Activated effector memory CD4-positive, alpha-beta T cell treated with anti-CD3 and anti-CD28 coated beads, Interleukin-2, amount 50 U/mL, for 16 hours (primary cell): ENCODE measurements around the gene RPL31.

Experiments
- DNase-seq: peaks from one replicate; pipeline ENCODE4 v3.0.0-alpha.2; 2020

RPL31 gene

DNA sequence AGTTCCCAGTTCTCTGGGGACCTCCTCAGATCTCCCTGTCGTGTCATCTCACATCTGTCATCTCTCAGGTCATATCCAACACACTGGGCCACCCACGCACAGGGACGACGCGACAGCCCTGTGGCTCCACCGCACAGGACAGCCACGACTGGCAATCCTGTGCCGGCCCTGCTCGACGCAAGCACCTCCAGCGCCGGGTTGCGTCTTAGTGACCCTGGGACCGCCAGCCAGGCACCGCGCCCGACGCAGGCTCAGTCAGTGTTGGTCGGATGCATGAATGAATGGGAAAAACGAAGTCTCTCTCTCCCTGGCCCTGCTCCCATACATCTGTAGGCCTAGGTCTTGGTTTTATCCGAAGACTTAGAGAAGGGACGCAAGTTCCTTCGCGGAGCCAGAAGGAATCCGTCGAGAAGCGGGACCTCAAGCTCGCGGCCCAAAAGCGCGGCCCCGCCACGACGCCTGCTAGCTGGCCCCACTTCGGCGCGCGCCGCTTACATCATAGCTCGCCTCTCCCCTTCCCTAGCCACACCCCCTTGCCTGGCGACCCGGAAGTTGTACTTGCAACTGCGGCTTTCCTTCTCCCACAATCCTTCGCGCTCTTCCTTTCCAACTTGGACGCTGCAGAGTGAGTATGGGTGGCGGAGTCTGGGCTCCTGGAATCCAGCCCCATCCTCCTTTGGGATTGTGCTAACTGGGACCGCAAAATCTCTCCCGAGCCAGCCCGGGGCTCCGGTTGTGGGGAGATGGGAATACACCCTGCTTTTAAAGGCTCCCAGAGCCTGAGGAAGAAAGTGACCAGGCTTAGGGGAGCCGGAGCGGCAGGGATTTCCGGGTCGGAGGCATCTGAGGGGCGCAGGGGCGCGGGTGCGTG, at the start of gene RPL31:
Gene RPL31 (plus strand): TSS at position 599 of the 871 bp plus-strand sequence. CDS start 413 bp downstream, outside the sequence.
- DNase-seq, result peak; percentile 98

DNA sequence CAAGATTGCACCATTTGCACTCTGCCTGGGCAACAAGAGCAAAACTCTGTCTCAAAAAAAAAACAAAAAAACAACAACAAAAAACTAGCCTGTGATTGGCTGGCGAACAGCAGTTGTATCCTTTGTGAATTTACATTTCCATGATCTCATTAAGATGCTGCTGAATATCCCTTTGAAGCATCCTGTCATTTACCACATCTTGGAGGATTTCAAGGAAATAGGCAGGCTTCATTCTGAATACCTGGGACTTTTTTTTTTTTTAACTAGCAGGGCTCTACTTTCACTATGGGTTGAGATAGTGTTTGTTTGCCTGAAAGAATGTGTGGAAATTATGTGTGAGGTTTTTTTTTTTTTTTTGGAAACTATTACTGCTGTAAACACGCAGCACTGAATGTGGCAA, 49.6 kb upstream of the RPL31 start:
- DNase-seq, result no peak

DNA sequence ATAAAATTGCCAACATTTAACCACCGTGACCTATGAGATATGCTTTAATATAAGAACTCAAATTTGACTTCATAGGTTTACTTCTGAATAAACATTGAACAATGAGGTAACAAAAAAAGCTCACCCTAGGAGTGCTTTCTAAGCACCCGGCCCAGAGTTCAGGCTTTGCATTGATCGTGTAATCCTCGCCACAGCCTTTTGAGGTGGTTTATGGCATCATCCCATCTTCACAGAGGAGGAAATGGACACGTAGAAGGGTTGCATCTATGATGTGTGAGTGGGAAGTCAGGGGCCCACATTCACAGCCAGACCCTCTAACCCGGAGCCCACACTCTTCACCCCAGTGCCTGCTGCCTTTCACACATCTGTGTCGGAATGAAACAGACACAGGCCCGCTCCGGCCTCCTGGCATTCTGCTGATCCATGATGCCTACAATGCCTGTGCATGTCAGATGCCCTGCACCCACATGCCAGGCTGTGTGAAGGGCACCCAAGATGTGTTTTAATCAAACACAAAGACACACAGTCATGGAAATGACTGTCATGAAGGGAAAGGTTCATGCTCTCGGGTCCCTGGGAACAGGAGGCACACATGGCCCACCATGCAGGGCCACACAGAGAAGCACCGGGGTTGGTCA, 48.6 kb upstream of the RPL31 start:
- peak; percentile 49 for DNase-seq

- peak; percentile 5 for DNase-seq
Measured at GRCh38 chr2:100954044-100954420, 48.1 kb upstream of the RPL31 start.

DNA sequence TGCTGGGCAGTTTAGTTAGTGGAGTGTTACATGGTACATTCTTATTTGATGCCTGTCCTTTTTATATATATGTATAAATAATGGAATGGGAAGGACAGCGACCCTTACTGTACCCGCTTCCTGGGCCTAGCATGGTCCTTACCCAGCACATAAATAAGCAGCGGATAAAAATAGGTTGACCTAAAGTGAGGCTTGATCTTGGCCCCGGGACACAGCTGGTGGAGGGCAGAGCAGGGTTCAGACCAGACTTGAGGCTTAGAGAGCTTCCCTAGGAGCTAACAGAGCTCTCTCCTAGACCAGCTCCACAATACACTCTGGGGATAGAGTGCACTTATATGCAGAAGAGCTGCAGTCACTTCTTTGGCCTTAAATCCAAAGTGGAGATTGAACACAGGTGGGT, 46.9 kb upstream of the RPL31 start:
- peak; percentile 17 for DNase-seq

DNA sequence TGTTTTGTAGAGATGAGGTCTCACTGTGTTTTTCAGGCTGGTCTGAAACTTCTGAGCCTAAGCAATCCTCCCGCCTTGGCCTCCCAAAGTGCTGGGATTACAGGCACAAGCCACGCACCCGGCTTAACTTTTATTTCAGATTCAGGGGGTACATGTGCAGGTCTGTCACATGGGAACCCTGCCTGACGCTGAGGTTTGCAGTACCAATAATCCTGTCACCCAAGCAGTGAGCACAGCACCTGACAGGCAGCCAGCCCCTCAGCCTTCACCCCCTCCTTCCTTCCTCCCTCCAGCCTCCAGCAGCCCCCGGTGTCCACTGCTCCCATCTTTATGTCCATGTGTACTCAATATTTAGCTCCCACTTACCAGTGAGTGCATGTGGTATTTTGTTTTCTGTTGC, 46.0 kb upstream of the RPL31 start:
- no peak for DNase-seq

DNA sequence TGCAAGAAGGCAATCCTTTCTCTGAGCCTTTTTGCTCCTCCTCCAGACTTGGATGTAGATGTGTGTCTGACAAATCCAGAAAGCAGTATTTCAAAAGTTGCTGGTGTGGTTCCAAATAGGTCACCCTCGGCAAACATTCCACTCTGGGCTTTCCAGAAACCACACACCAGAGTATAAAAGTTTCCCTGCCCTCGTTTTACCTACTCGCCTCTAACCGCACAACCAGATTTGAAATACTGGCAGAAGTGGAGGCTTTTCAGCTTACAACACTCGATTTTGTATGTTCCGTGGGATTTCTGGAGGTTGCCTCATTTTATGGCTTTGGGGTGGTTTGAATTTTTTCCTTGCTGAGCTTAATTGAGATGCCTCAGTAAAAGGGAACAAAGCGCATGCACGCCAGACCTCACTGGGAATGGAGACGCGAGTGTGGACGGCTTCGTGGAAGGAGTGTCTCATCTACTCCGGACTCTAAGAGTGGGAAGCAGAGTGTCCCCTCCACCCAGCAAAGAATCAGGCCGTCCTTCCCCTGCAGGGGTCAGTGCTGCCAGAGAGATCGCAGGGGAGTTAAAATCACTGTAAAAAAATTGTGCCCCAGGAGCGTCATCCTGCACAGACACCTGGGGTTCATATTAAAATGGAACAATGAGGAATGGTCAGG, 44.0 kb upstream of the RPL31 start:
- DNase-seq, result no peak

DNA sequence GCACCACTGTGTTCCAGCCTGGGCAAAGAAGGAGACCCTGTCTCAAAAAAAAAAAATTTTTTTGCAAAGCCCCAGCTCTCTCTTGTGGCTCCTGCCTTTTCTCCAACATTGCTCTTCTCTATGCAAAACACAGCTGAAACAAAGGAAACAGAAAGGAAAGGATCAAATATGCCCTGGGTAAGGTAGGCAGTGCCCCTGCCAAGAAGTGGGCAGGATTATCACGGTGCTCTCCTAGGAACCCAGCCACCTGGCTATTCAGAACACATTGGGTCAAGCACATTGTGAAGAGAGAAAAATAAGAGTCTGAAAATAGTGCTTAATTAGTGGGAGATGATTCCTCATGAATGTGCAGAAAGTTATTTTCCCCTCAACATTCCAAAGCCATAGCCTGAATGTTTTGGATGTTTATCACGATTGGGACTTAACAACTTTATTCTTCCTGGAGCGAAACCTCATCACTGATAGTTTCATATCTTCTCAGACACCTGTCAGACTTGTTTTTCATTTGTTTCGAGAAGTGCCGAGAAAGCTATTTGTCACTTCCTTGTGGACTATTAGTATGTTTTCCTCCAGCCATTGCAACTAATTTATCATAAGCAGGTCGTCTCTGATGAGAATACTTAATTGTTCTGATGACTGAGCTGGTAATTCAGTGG, 42.7 kb upstream of the RPL31 start:
- DNase-seq, result no peak

DNA sequence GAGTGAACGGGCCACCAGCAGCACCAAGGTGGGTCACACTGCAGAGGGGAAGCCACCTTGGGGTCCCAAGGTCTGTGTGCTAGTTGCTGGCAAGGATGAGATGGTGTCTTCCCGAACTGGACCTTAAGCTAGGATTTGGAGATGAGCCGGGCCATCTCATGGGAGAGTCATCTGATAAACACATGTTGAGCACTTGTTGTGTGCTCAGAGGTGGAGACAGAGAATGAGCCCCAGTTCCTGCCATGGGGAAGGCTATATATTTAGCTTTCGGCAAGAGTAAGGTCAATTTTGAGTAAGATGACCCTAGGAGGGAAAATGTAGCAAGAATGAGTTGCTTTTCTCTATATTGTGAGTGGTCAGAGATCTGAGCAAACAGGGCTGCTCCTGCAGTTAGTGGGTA, 41.4 kb upstream of the RPL31 start:
- DNase-seq, result no peak

DNA sequence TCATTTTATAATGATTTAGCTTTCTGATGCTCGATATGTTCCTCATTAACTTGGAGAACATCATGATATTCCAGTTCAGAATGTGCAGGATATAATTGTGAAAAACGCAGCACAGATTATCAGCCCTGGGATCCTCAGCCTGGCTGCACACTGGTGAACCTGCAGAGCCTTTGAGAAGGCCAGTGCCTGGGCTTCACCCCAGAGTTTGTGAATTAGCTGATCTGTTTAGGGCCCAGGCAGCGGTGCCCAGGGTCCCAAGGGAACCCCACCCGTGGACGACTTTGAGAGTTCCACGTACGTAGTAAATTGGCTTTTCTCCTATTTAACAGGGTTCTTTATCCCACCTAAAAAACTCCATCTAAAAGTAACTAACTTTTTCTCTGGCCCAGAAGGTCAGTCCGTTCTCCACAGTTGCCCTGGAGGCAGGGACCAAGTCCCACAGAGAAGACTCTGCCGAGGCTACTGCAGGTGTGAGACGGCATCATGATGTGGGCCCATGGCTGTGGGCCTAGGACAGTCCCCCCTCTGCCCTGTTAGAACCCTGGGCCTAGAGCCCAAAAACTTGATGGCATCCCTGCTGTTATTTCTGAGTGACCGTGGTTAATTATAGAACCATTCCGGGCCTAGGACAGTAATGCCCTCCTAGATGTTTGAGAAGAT, 39.6 kb upstream of the RPL31 start:
- DNase-seq, result peak; percentile 17

DNA sequence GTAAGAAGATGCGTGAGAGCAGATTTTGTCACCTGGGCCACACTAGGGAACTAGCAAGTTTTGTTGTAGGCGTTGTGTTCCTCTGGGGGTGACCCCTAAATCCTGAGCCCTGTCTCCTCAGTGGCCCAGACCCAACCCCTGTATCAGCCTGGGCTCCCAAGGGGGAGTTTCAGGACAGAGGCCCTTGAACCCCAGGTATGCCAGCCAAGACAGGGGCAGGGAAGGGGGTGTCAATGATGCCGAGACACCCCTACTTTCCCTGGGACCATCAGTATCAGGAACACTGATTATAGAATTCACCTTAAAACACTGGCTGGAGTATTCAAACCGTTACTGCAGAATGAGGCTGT, 39.1 kb upstream of the RPL31 start:
- peak; percentile 39 for DNase-seq

- DNase-seq, result peak; percentile 58
Measured at GRCh38 chr2:100964222-100964621, 37.9 kb upstream of the RPL31 start.

DNA sequence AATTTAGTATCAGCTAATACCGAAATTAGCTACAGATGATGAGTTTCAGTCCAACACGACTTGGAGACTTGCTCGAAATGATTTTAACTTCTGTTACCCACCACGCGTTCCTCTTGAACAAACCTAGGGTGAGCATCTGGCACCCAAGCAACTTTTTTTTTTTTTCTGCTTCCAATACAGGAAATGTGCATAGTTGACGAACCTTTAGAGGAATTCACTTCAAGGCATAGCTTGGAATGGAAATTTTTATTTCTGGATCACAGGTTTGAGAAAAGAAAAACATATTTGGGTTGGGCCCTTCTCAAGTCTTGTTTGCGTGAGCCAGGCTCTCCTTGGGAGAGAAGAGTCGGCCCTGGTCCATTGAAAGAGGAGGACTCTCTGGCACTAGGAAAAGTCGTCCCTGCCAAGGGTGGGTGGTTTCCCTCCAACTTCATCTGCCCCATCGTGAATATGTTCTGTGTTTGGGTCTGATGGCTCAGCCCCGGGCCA, 37.4 kb upstream of the RPL31 start:
- no peak for DNase-seq

DNA sequence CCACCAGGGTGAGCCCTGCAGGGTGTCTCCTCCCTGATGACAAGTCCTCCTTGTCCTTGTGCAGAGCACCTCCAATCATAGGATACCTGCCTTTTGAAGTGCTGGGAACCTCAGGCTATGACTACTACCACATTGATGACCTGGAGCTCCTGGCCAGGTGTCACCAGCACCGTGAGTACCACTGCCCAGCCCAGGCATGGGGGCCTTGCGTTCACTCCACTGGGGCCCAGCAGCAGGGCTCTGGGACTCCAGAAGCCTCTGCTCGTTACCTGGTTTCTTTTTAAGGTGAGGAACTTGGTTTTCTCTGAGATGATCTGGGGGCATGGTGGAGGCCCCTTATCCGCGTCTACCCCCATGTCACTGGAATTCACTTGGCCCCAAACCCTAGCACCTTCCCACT, 36.5 kb upstream of the RPL31 start:
- DNase-seq, result no peak

GRCh38 chr2:100967716-100968115, 34.4 kb upstream of the RPL31 start:
- DNase-seq, result no peak

DNA sequence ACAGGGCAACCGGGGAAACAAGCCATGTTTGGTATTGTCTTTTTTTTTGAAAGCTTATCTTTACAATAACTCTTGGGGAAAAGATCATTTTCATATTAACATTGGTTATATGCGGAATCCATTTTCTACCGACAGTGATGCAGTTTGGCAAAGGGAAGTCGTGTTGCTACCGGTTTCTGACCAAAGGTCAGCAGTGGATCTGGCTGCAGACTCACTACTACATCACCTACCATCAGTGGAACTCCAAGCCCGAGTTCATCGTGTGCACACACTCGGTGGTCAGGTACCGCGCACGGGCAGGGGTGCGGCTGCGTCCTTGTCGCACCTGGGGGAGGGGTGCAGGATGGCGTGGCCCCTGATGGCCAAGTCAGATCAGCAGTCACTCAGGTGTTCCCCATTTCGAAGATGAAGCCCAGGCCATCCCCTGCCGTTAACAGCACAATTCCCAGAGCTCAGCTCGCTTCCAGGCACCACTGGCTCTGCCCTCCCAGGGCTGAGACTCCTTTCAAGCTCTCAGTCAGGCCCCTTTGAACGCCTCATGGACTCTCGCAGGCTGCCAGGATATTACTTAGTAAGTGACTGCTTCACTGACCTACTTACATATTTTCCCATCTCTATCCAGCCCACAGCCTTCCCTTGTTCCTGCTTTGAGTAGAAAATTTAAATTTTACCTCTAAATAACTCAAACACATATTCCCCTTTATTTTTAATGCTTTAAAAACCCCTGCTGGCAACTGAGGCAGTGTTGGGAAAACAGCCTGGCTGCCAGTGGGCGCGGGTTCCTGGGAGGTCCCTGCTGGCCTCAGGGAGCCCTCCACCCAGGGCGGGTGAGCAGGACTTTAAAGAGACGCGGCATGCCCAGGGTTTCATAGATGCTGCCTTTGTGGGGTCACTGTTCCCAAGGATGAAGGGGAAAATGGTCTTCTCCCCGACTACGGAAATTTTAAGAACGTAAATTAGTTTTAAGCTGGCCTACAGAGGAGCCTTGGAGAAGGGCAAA, 33.6 kb upstream of the RPL31 start:
- no peak for DNase-seq

DNA sequence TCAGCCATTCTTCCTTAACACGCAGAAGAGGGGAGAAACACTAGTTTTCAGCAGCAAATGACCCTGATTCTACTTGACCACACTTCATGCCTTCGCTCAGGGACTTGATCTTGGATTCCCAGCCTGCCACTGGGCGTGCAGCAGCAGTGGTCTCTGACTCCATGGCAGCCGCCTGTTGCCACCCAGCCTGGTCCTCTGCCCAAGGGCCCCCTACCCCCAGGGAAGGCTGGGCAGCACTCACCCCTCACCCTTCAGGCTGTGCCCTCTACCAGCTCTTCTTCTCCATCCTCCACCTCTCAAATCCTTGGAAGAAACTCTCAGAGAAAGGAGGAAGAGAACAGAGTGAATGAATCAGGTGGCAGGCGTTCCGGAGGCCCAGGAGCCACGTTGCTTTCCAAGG, 32.1 kb upstream of the RPL31 start:
- DNase-seq, result no peak

DNA sequence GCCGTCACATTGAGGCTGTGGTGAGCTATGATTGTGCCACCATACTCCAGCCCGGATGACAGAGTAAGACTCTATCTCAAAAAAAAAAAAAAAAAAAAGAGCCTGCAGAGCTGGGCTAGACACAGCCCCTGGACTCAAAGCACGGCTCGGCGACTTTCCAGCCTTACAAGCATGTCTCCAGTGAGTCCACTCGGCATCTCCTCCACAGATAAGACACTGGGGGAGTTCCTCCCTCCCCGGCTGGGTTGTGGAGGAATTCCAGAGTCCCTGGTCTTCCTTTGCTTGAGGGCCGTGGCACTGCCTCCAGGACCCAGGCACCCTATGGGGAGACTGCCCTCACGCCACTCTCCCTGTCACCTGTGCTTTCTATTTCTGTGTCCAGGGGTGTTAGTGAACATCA, 30.9 kb upstream of the RPL31 start:
- DNase-seq, result no peak

- no peak for DNase-seq
Measured at GRCh38 chr2:100972452-100972851, 29.6 kb upstream of the RPL31 start.

DNA sequence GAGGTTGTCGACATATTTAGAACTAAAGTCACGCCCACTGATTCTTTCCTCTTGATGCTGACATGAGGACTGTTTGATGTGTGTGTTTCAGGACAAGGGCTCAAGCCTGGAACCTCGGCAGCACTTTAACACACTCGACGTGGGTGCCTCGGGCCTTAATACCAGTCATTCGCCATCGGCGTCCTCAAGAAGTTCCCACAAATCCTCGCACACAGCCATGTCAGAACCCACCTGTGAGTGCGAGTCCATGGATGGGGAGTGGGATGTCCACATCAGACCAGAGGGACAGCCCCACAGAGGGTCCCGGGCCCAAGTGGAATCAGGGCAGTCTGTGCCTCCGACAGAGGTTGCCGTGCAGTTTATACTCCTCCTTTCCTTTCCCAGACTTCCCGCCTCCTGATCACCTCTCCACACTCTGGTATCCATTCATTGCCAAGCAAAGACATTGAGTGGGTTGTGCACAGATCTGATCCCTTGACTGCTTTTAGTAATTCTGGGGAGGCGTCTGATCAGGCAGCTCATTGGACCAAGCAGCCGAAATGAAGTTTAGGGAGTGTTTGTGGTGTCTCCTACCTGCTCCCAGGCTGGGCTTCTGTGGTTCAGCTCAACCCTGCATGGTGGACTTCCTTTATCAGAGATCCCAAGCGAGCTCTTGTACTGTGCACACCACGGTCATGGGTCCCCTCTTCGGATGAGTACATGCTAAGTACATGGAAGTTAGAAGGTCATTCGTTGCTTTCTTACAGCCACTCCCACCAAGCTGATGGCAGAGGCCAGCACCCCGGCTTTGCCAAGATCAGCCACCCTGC, 27.2 kb upstream of the RPL31 start:
- DNase-seq, result peak; percentile 57

- no peak for DNase-seq
Measured at GRCh38 chr2:100975521-100975785, 26.6 kb upstream of the RPL31 start.
